SU-DHL-6 (cell line): ENCODE measurements around the gene PALM2AKAP2.

Source experiments
- EZH2phosphoT487 ChIP-seq: fragments of 200-600 bp; sonication (generic), shearing (Covaris generic); conservative IDR thresholded peaks from 2 replicates; pipeline ENCODE4 v1.6.1; 2018; ENCODE audit warnings: mild to moderate bottlenecking, antibody characterized with exemption, low read length, moderate library complexity, mixed read lengths
- TF ChIP-seq, protein P1 (sequence below): fragments of 200-600 bp; sonication (generic); IDR thresholded peaks from one replicate; pipeline ENCODE4 v1.5.1; 2017; ENCODE audit warnings: antibody characterized with exemption, mild to moderate bottlenecking, low read length, moderate library complexity; ENCODE audit not compliant: insufficient read depth, poor library complexity, severe bottlenecking

DNA sequence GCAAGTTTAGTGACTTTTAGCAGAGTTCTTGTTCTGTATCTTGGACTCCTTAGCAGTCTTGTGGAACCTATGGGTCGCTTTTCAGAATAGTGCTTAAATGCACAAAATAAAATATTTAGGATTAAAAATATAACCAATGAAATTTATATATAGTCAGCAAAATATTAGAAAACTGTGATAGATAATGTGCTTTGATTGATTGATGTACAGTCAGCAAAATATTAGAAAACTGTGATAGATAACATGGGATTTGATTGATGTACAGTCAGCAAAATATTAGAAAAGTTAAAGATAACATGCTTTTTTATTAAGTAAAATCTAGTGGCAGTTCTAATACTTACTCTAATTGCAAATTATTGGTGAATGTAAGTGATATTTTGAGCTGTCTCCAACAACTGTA is 16.1 kb downstream of the PALM2AKAP2 start:
- TF ChIP-seq, protein P1, sequence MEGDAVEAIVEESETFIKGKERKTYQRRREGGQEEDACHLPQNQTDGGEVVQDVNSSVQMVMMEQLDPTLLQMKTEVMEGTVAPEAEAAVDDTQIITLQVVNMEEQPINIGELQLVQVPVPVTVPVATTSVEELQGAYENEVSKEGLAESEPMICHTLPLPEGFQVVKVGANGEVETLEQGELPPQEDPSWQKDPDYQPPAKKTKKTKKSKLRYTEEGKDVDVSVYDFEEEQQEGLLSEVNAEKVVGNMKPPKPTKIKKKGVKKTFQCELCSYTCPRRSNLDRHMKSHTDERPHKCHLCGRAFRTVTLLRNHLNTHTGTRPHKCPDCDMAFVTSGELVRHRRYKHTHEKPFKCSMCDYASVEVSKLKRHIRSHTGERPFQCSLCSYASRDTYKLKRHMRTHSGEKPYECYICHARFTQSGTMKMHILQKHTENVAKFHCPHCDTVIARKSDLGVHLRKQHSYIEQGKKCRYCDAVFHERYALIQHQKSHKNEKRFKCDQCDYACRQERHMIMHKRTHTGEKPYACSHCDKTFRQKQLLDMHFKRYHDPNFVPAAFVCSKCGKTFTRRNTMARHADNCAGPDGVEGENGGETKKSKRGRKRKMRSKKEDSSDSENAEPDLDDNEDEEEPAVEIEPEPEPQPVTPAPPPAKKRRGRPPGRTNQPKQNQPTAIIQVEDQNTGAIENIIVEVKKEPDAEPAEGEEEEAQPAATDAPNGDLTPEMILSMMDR, result no peak
- no peak for TF ChIP-seq EZH2phosphoT487
